Breast epithelium (tissue), 3 donors: ENCODE data around the gene IER5L.

Source experiments
- CTCF ChIP-seq, 3 donors: fragments of 450-650 bp; IDR thresholded peaks; one replicate each; pipeline ENCODE4 v1.5.1; 2016 to 2017; ENCODE audit warnings: antibody characterized with exemption in 3 of 3, mild to moderate bottlenecking in 3 of 3, moderate library complexity in 3 of 3
- POLR2A ChIP-seq: fragments of 450-650 bp; IDR thresholded peaks from one replicate; pipeline ENCODE4 v1.6.1; 2016; ENCODE audit warnings: antibody characterized with exemption, mild to moderate bottlenecking, moderate library complexity
- POLR2AphosphoS5 ChIP-seq, 3 donors: sonication (generic); formaldehyde crosslinking; IDR thresholded peaks; one replicate each; pipeline ENCODE4 v1.6.1; 2017; ENCODE audit warnings: antibody characterized with exemption in 3 of 3

- peak; percentile 83 to 96 (median 95) for TF ChIP-seq POLR2AphosphoS5 (IDR thresholded peaks at IDR 0.05)
- peak in 1 of 3 donors; percentile 14 for TF ChIP-seq CTCF (IDR thresholded peaks at IDR 0.05)
- TF ChIP-seq POLR2A, result peak; percentile 55
Observed at GRCh38 chr9:129139993-129140396, 38.1 kb downstream of the IER5L start.
